HG03025 (cell line): Measurements from ENCODE around the gene PKN1.
"Not testable (repeated sequence)": the region's sequence is repeated elsewhere in the genome, so short reads cannot be mapped to it uniquely, and the experiment has no call there.

Experiments used
- ATAC-seq: cut with Tn5 transposase; IDR thresholded peaks from one replicate; pipeline ENCODE4 v1.9.1; 2021; ENCODE audit warnings: mild to moderate bottlenecking, moderate library complexity; ENCODE audit not compliant: unreplicated experiment, low FRiP score

The PKN1 gene

GRCh38 chr19:14478113-14478545 lies 45.0 kb downstream of the PKN1 start:
- ATAC-seq, result no peak

GRCh38 chr19:14479309-14479974 lies 46.3 kb downstream of the PKN1 start:
- no peak for ATAC-seq

GRCh38 chr19:14479975-14480699 lies 47.0 kb downstream of the PKN1 start:
- no peak for ATAC-seq

- no peak for ATAC-seq
These were observed 47.6 kb downstream of the PKN1 start for GRCh38 chr19:14480700-14481079.

GRCh38 chr19:14482172-14482941 lies 49.3 kb downstream of the PKN1 start:
- ATAC-seq, result no peak

- no peak for ATAC-seq
These were observed 54.4 kb downstream of the PKN1 start for GRCh38 chr19:14487370-14488125.

GRCh38 chr19:14492756-14493337 lies 59.7 kb downstream of the PKN1 start:
- no peak for ATAC-seq

- no peak for ATAC-seq
These were observed 61.3 kb downstream of the PKN1 start for GRCh38 chr19:14494411-14494810.

- ATAC-seq, result no peak
These were observed 62.0 kb downstream of the PKN1 start for GRCh38 chr19:14494910-14495671.

GRCh38 chr19:14495672-14496028 lies 62.5 kb downstream of the PKN1 start:
- ATAC-seq, result no peak

GRCh38 chr19:14496029-14496833 lies 63.1 kb downstream of the PKN1 start, which contains the start of gene GIPC1:
TSS of gene GIPC1 (minus strand) at chr19:14496127. CDS start at chr19:14482976, 13,151 bp downstream.
- peak; percentile 75 for ATAC-seq

GRCh38 chr19:14496834-14497227 lies 63.7 kb downstream of the PKN1 start:
- no peak for ATAC-seq

GRCh38 chr19:14497228-14497921 lies 64.3 kb downstream of the PKN1 start:
- no peak for ATAC-seq

GRCh38 chr19:14502334-14503092 lies 69.4 kb downstream of the PKN1 start:
- ATAC-seq, result no peak

GRCh38 chr19:14503285-14503684 lies 70.2 kb downstream of the PKN1 start:
- no peak for ATAC-seq

- ATAC-seq, result not testable (repeated sequence)
These were observed 71.5 kb downstream of the PKN1 start for GRCh38 chr19:14504575-14504974.

GRCh38 chr19:14505488-14506239 lies 72.6 kb downstream of the PKN1 start:
- no peak for ATAC-seq
